Mesenchymal stem cell (in vitro differentiated cells and primary cell): ENCODE results near the gene KCNIP4.

Experiments used
- DNase-seq: peaks from one replicate; pipeline ENCODE4 v3.0.0-alpha.2; 2013
- H2AFZ ChIP-seq: one replicate; pipeline ENCODE4 v1.6.1; 2013; ENCODE audit warnings: low read depth, mild to moderate bottlenecking, control low read depth, inconsistent platforms, low read length, moderate library complexity
- H2AK5ac ChIP-seq: 2 replicates; pipeline ENCODE4 v1.6.1; 2013; ENCODE audit warnings: low read length, moderate library complexity, mild to moderate bottlenecking, inconsistent platforms; ENCODE audit not compliant: severe bottlenecking
- H2BK120ac ChIP-seq: one replicate; pipeline ENCODE4 v1.6.1; 2013; ENCODE audit warnings: low read depth, mild to moderate bottlenecking, inconsistent platforms, low read length, moderate library complexity
- H2BK12ac ChIP-seq, 2 experiments: one replicate each; pipeline ENCODE4 v1.6.1; 2013; ENCODE audit warnings: inconsistent platforms in 2 of 2, low read length in 2 of 2, mild to moderate bottlenecking in 2 of 2, moderate library complexity in 2 of 2, control low read depth in 1 of 2
- H2BK15ac ChIP-seq: one replicate; pipeline ENCODE4 v1.6.1; 2013; ENCODE audit warnings: mild to moderate bottlenecking, low read depth, inconsistent platforms; ENCODE audit not compliant: poor library complexity, severe bottlenecking
- H2BK5ac ChIP-seq: 2 replicates; pipeline ENCODE4 v1.6.1; 2013; ENCODE audit warnings: low read depth, mild to moderate bottlenecking, low read length, control low read depth, inconsistent platforms; ENCODE audit not compliant: poor library complexity, severe bottlenecking
- H3K14ac ChIP-seq, 2 experiments: one replicate each; pipeline ENCODE4 v1.6.1; 2013; ENCODE audit warnings: inconsistent platforms in 2 of 2, low read length in 2 of 2, control low read depth in 1 of 2, mild to moderate bottlenecking in 1 of 2, moderate library complexity in 1 of 2
- H3K18ac ChIP-seq, 2 experiments: one replicate each; pipeline ENCODE4 v1.6.1; 2013; ENCODE audit warnings: inconsistent platforms in 2 of 2, low read length in 2 of 2, control low read depth in 1 of 2, low read depth in 1 of 2, mild to moderate bottlenecking in 1 of 2
- H3K23ac ChIP-seq, 2 experiments: one replicate each; pipeline ENCODE4 v1.6.1; 2013; ENCODE audit warnings: inconsistent platforms in 2 of 2, low read length in 2 of 2, mild to moderate bottlenecking in 2 of 2, moderate library complexity in 2 of 2, control low read depth in 1 of 2
- H3K27ac ChIP-seq: 2 replicates; pipeline ENCODE4 v1.5.1; 2013; ENCODE audit warnings: mild to moderate bottlenecking, moderate library complexity, low read length, control low read depth, inconsistent platforms; ENCODE audit not compliant: poor library complexity, severe bottlenecking
- H3K27me3 ChIP-seq, 2 experiments: 2 replicates each; pipeline versions ENCODE4 v1.6.1 to v1.7.0; 2013; ENCODE audit warnings: low read length in 2 of 2, mild to moderate bottlenecking in 2 of 2, moderate library complexity in 2 of 2, control low read depth in 1 of 2, inconsistent platforms in 1 of 2; ENCODE audit not compliant: control insufficient read depth in 1 of 2, insufficient read depth in 1 of 2
- H3K36me3 ChIP-seq, 2 experiments: 2 replicates each; pipeline versions ENCODE4 v1.6.1 to v1.7.0; 2013; ENCODE audit warnings: low read length in 2 of 2, control low read depth in 1 of 2, inconsistent platforms in 1 of 2, low read depth in 1 of 2, mild to moderate bottlenecking in 1 of 2; ENCODE audit not compliant: insufficient read depth in 2 of 2, control insufficient read depth in 1 of 2
- H3K4ac ChIP-seq, 2 experiments: one replicate each; pipeline ENCODE4 v1.6.1; 2013; ENCODE audit warnings: inconsistent platforms in 2 of 2, low read length in 2 of 2, mild to moderate bottlenecking in 2 of 2, moderate library complexity in 2 of 2, control low read depth in 1 of 2, low read depth in 1 of 2
- H3K4me1 ChIP-seq: 2 replicates; pipeline ENCODE4 v1.6.1; 2013; ENCODE audit warnings: low read depth, low read length, control low read depth; ENCODE audit not compliant: control insufficient read depth, insufficient read depth
- H3K4me2 ChIP-seq: 2 replicates; pipeline ENCODE4 v1.6.1; 2013; ENCODE audit warnings: low read length, mild to moderate bottlenecking, inconsistent platforms; ENCODE audit not compliant: poor library complexity, severe bottlenecking
- H3K4me3 ChIP-seq, 2 experiments: 2 replicates each; pipeline versions ENCODE4 v1.5.1 to v1.7.0; 2013; ENCODE audit warnings: low read length in 2 of 2, mild to moderate bottlenecking in 2 of 2, control low read depth in 1 of 2, low read depth in 1 of 2; ENCODE audit not compliant: insufficient read depth in 1 of 2
- H3K79me1 ChIP-seq: replicated peaks from 2 replicates; pipeline ENCODE4 v1.6.1; 2013; ENCODE audit warnings: mild to moderate bottlenecking, control low read depth, low read length, inconsistent platforms; ENCODE audit not compliant: poor library complexity, severe bottlenecking
- H3K9ac ChIP-seq: 2 replicates; pipeline ENCODE4 v1.7.0; 2013; ENCODE audit warnings: mild to moderate bottlenecking, low read length, moderate library complexity
- H3K9me3 ChIP-seq: 2 replicates; pipeline ENCODE4 v1.7.0; 2013; ENCODE audit warnings: mild to moderate bottlenecking, low read length; ENCODE audit not compliant: control insufficient read depth
- H4K8ac ChIP-seq: one replicate; pipeline ENCODE4 v1.6.1; 2013; ENCODE audit warnings: inconsistent platforms, mild to moderate bottlenecking, low read length, moderate library complexity
- H4K91ac ChIP-seq: one replicate; pipeline ENCODE4 v1.6.1; 2013; ENCODE audit warnings: mild to moderate bottlenecking, low read length, inconsistent platforms
- WGBS: methylation state at CpG from one replicate; pipeline ENCODE4 v1.1.7; 2013; ENCODE audit warnings: mixed read lengths; 5-methylcytosine and 5-hydroxymethylcytosine counted together

KCNIP4 gene

DNA sequence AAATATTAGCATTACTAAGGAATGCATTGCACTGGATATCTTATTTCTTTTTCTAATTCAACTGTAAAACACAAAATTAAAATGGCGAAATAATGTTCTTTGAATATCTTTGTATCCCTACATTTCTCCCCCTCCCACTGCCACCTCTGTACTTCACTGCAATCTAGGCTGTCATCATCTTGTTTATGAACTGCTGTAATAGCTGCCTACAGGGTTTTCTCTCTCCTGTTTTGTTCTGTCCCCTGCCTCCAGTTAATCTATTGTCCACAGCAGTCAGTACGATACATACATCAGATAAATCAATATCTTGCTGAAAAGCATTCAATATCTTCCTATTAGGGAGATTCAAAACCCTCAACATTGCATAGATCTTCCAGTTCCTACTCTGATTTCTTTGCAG is 528.4 kb downstream of the KCNIP4 start:
- no peak for DNase-seq

DNA sequence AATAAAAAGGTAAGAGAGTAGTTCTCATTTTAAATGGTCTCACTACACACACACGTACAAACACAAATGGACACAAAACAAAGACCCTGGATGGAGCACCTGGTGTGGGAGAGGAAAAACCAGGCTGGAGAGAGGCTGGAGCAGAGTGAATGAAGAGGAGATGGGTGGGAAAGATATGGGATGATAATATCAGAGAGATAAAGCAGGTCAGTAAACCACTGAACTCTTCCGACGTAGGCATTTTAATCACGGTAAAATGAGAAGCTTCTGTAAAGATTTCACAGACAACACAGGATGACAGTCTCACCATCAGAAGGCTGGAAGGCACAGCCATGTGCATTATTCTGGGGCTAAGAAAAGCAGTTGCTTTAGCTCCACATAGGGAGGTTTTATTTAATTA is 532.8 kb downstream of the KCNIP4 start:
- Histone ChIP-seq H3K27me3 (no peaks in the 10 kb centered on the region), H2AFZ (no peak overlapping the region), H3K79me1 (no peaks in the 10 kb centered on the region), H3K36me3 (no peaks in the 10 kb centered on the region), H3K23ac (no peak overlapping the region), H3K4ac (no peak overlapping the region), H3K18ac (no peak overlapping the region), H4K91ac (no peak overlapping the region), H2AK5ac (no peak overlapping the region), H3K4me3 (no peak overlapping the region), H2BK15ac (no peak overlapping the region), H4K8ac (no peak overlapping the region), H2BK5ac (no peak overlapping the region), H2BK120ac (no peak overlapping the region), H2BK12ac (no peak overlapping the region), H3K4me1 (no peaks in the 10 kb centered on the region), H3K9ac (no peak overlapping the region), H3K14ac (no peak overlapping the region), H3K27ac (no peak overlapping the region), H3K9me3 (no peaks in the 10 kb centered on the region), H3K4me2 (no peak overlapping the region)
- WGBS, result 95% methylated on average over 3 of the region's 4 CpGs
- DNase-seq, result no peak

More for the DNA sequence above, 528.4 kb downstream of the KCNIP4 start:
- Histone ChIP-seq H3K9me3 (peaks cover 3% of the 10 kb centered on the region), H3K18ac (no peak overlapping the region), H3K9ac (no peak overlapping the region), H2AK5ac (no peak overlapping the region), H2BK5ac (no peak overlapping the region), H3K23ac (no peak overlapping the region), H4K8ac (no peak overlapping the region), H2BK12ac (no peak overlapping the region), H3K4me3 (no peak overlapping the region), H2AFZ (no peak overlapping the region), H2BK120ac (no peak overlapping the region), H3K36me3 (no peaks in the 10 kb centered on the region), H2BK15ac (no peak overlapping the region), H4K91ac (no peak overlapping the region), H3K14ac (no peak overlapping the region), H3K27ac (no peak overlapping the region), H3K27me3 (no peaks in the 10 kb centered on the region), H3K4ac (no peak overlapping the region), H3K4me2 (no peak overlapping the region), H3K4me1 (no peaks in the 10 kb centered on the region), H3K79me1 (no peaks in the 10 kb centered on the region)
- WGBS, result 68% methylated on average over 2 of the region's 2 CpGs

DNA sequence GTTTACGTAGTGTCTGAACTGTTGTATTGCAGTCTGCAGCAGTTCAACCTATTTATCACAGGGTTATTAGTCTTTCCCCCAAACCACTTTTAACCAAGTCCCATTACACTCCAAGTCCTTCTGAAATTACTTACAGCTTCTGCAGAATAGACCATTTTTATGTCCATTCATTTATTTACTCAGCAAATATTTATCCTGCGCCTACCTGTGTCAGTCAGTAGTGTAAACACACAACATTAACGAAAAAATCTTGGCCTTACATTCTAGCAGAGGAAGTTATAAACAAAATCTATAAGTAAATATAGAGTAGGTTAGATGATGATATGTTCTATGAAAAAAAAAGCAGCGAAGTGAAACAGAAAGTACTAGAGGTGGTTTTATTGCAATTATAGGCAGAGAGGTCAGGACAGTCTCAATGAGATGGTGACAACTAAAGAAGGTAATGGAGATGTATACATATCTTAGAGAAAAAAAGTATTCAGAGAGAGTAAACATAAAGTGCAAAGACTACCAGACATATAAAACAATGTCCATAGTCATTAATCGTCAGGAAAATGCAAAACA is 534.7 kb downstream of the KCNIP4 start:
- Histone ChIP-seq H3K9ac (no peak overlapping the region), H2BK12ac (no peak overlapping the region), H3K23ac (no peak overlapping the region), H3K4me3 (no peak overlapping the region), H2BK15ac (no peak overlapping the region), H2BK5ac (no peak overlapping the region), H3K36me3 (no peaks in the 10 kb centered on the region), H3K4me2 (no peak overlapping the region), H3K79me1 (no peaks in the 10 kb centered on the region), H3K4ac (no peak overlapping the region), H3K27ac (no peak overlapping the region), H4K91ac (no peak overlapping the region), H3K4me1 (no peaks in the 10 kb centered on the region), H2BK120ac (no peak overlapping the region), H2AFZ (no peak overlapping the region), H3K9me3 (no peaks in the 10 kb centered on the region), H3K27me3 (no peaks in the 10 kb centered on the region), H3K18ac (no peak overlapping the region), H4K8ac (no peak overlapping the region), H3K14ac (no peak overlapping the region), H2AK5ac (no peak overlapping the region)
- DNase-seq, result no peak
- 85% methylated on average over 3 of the region's 5 CpGs for WGBS

DNA sequence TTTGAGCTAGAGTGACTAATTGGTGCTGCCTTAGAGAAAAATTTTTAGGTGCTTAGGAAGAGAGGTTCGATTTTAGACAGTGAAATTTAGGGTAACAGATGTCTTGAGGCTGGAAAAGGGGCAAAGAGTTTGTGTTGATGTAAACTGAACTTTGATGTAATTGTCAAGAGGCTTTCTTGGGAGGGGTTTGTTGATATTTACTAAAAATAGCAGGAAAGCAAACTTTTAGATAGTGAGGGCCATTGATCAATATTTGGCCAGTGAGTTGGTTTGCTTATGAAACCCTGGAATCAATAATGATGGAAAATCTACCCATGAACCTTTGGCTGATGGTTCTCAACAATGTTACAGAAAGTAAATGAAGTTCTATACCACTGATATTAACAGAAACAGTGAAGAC is 537.5 kb downstream of the KCNIP4 start:
- no peak for DNase-seq
- no peaks in the 10 kb centered on the region for H3K79me1 ChIP-seq
- H3K14ac ChIP-seq, result no peak overlapping the region
- no peak overlapping the region for H3K27ac ChIP-seq
- no peak overlapping the region for H3K4me3 ChIP-seq
- no peak overlapping the region for H2BK5ac ChIP-seq
- no peaks in the 10 kb centered on the region for H3K9me3 ChIP-seq
- H2AK5ac ChIP-seq, result no peak overlapping the region
- H2BK120ac ChIP-seq, result no peak overlapping the region
- H3K4me1 ChIP-seq, result no peaks in the 10 kb centered on the region
- no peak overlapping the region for H3K18ac ChIP-seq
- H4K91ac ChIP-seq, result no peak overlapping the region
- H4K8ac ChIP-seq, result no peak overlapping the region
- 23% methylated on average over 1 of the region's 1 CpG for WGBS
- no peak overlapping the region for H3K9ac ChIP-seq
- no peak overlapping the region for H2AFZ ChIP-seq
- no peak overlapping the region for H3K4me2 ChIP-seq
- H3K4ac ChIP-seq, result no peak overlapping the region
- no peak overlapping the region for H3K23ac ChIP-seq
- H3K36me3 ChIP-seq, result no peaks in the 10 kb centered on the region
- no peaks in the 10 kb centered on the region for H3K27me3 ChIP-seq
- no peak overlapping the region for H2BK15ac ChIP-seq
- H2BK12ac ChIP-seq, result no peak overlapping the region
